Hematopoietic multipotent progenitor cell treated with erythropoietin and hydrocortisone succinate and interleukin-3 and kit ligand, for 6 days (in vitro differentiated cells): ENCODE data around the gene PGK1.
"Not testable (repeated sequence)": the region's sequence is repeated elsewhere in the genome, so short reads cannot be mapped to it uniquely, and the experiment has no call there.

ENCODE experiments used
- DNase-seq: peaks from one replicate; pipeline ENCODE4 v3.0.0-alpha.2; 2015

PGK1 gene

GRCh38 chrX:78116766-78117165 is 12.7 kb downstream of the PGK1 start:
- peak; percentile 24 for DNase-seq

- DNase-seq = no peak
These were observed 14.6 kb downstream of the PGK1 start for GRCh38 chrX:78118628-78119027.

- no peak for DNase-seq
These were observed 15.6 kb downstream of the PGK1 start for GRCh38 chrX:78119521-78120227.

- DNase-seq = no peak
These were observed 19.1 kb downstream of the PGK1 start for GRCh38 chrX:78123190-78123589.

- peak; percentile 51 for DNase-seq
These were observed 20.3 kb downstream of the PGK1 start for GRCh38 chrX:78124307-78124706.

GRCh38 chrX:78125148-78125547 is 21.1 kb downstream of the PGK1 start:
- DNase-seq = no peak

GRCh38 chrX:78125781-78126180 is 21.7 kb downstream of the PGK1 start:
- not testable (repeated sequence) for DNase-seq

- no peak for DNase-seq
These were observed 25.7 kb downstream of the PGK1 start for GRCh38 chrX:78129714-78130113.

GRCh38 chrX:78130396-78130795 is 26.3 kb downstream of the PGK1 start:
- no peak for DNase-seq

- DNase-seq = no peak
These were observed 27.1 kb downstream of the PGK1 start for GRCh38 chrX:78131117-78131516.

GRCh38 chrX:78133238-78133960 is 29.4 kb downstream of the PGK1 start:
- no peak for DNase-seq

- DNase-seq = peak; percentile 88
These were observed 35.4 kb downstream of the PGK1 start, which contains the start of gene TAF9B for GRCh38 chrX:78139160-78140123. TSS of gene TAF9B (minus strand) at chrX:78139650. CDS start at chrX:78139611, 39 bp downstream.

GRCh38 chrX:78140206-78140605 is 36.2 kb downstream of the PGK1 start:
- DNase-seq = no peak

GRCh38 chrX:78147002-78147540 is 43.0 kb downstream of the PGK1 start:
- not testable (repeated sequence) for DNase-seq

- not testable (repeated sequence) for DNase-seq
These were observed 53.3 kb downstream of the PGK1 start for GRCh38 chrX:78157373-78157772.

GRCh38 chrX:78157846-78158245 is 53.8 kb downstream of the PGK1 start:
- DNase-seq = not testable (repeated sequence)

GRCh38 chrX:78160711-78161110 is 56.7 kb downstream of the PGK1 start:
- DNase-seq = not testable (repeated sequence)

GRCh38 chrX:78163175-78163574 is 59.1 kb downstream of the PGK1 start:
- DNase-seq = not testable (repeated sequence)

- no peak for DNase-seq
These were observed 61.4 kb downstream of the PGK1 start for GRCh38 chrX:78165425-78165824.

- no peak for DNase-seq
These were observed 64.0 kb downstream of the PGK1 start for GRCh38 chrX:78168065-78168464.
